HCT116 (cell line): Measurements from ENCODE around the gene AVPI1. TPM values are rescaled to one million over a fixed set of nuclear protein-coding genes. Genes with fewer than 3 reads are reported as not detected.

Experiments
- ATAC-seq: fragments of 200-7000 bp; cut with Tn5 transposase; 2 replicates; pipeline ENCODE4 v1.9.1; 2020; ENCODE audit warnings: mild to moderate bottlenecking, moderate library complexity
- BruUV-seq: library from RNA; stranded (reverse); fragments of 400-500 nt; replicated peaks from 2 replicates; lab custom pipeline; 2021; lab: Mats Ljungman, UMichigan
- CTCF ChIA-PET: fragments of 300-600 bp; sonication (Branson Sonifier 250); formaldehyde crosslinking; loops from one replicate; lab custom pipeline; 2021; ENCODE audit warnings: antibody characterized with exemption; lab: Charles Lee
- POLR2A ChIA-PET: fragments of 300-600, 350-600 bp; sonication (Branson Sonifier 250); formaldehyde crosslinking; loops from one replicate; lab custom pipeline; 2021; ENCODE audit warnings: antibody characterized with exemption; lab: Charles Lee
- RAD21 ChIA-PET, 2 experiments: fragments of 300-600 bp; sonication (Branson Sonifier 250); formaldehyde crosslinking; loops; one replicate each; lab custom pipeline; 2023; ENCODE audit warnings: low total read pairs in 2 of 2; ENCODE audit not compliant: uncharacterized antibody in 2 of 2, unreplicated experiment in 2 of 2, low non-redundant PET in 1 of 2; lab: Charles Lee
- DNase-seq: peaks from one replicate; pipeline ENCODE4 v3.0.0-alpha.2; 2010; ENCODE audit warnings: low read depth, low spot score
- H2AFZ ChIP-seq: fragments of 200-600 bp; shearing (Covaris generic), sonication (generic); 2 replicates; pipeline ENCODE4 v1.6.1; 2017; ENCODE audit warnings: low read depth, mixed run types, mixed read lengths, antibody characterized with exemption, low read length; ENCODE audit not compliant: poor library complexity, severe bottlenecking
- H3K27ac ChIP-seq: 2 replicates; pipeline ENCODE4 v1.5.1; 2012; ENCODE audit warnings: low read depth, low read length
- H3K27me3 ChIP-seq: fragments of 200-600 bp; sonication (generic); 2 replicates; pipeline ENCODE4 v1.6.1; 2016; ENCODE audit warnings: mixed run types, low read length, mixed read lengths; ENCODE audit not compliant: insufficient read depth
- H3K36me3 ChIP-seq, 2 experiments: fragments of 200-500 bp in 1 of 2; fragments of 200-600 bp in 1 of 2; sonication (Bioruptor generic) in 1 of 2; sonication (generic) in 1 of 2; 2 replicates each; pipeline versions ENCODE4 v1.5.1 to v1.6.1; 2014 to 2016; ENCODE audit warnings: low read length in 2 of 2, inconsistent platforms in 1 of 2, mixed read lengths in 1 of 2, mixed run types in 1 of 2; ENCODE audit not compliant: insufficient read depth in 2 of 2, control insufficient read depth in 1 of 2
- H3K4me1 ChIP-seq, 2 experiments: fragments of 200-600 bp in 1 of 2; sonication (generic) in 1 of 2; 2 replicates each; pipeline versions ENCODE4 v1.5.1 to v1.6.1; 2012 to 2017; ENCODE audit warnings: low read length in 2 of 2, inconsistent platforms in 1 of 2, mild to moderate bottlenecking in 1 of 2, mixed read lengths in 1 of 2, mixed run types in 1 of 2, moderate library complexity in 1 of 2; ENCODE audit not compliant: insufficient read depth in 2 of 2, control insufficient read depth in 1 of 2
- H3K4me2 ChIP-seq: fragments of 200-600 bp; sonication (generic); 2 replicates; pipeline ENCODE4 v1.6.1; 2017; ENCODE audit warnings: mixed run types, low read length, mixed read lengths
- H3K4me3 ChIP-seq, 2 experiments: fragments of 200-600 bp in 1 of 2; sonication (generic) in 1 of 2; replicated peaks in 1 of 2; 2 replicates each; pipeline ENCODE4 v1.5.1; 2011 to 2016; ENCODE audit warnings: low read length in 2 of 2, control low read depth in 1 of 2, low read depth in 1 of 2, mild to moderate bottlenecking in 1 of 2, mixed read lengths in 1 of 2, mixed run types in 1 of 2
- H3K79me2 ChIP-seq: fragments of 200-600 bp; sonication (generic); 2 replicates; pipeline ENCODE4 v1.6.1; 2017; ENCODE audit warnings: mild to moderate bottlenecking, mixed run types, low read length, moderate library complexity, mixed read lengths; ENCODE audit not compliant: insufficient read depth
- H3K9ac ChIP-seq: fragments of 200-600 bp; sonication (generic); 2 replicates; pipeline ENCODE4 v1.6.1; 2016; ENCODE audit warnings: low read length, mixed read lengths
- H3K9me2 ChIP-seq: fragments of 200-600 bp; sonication (generic), shearing (Covaris generic); 2 replicates; pipeline ENCODE4 v1.6.1; 2017; ENCODE audit warnings: mixed run types, mild to moderate bottlenecking, moderate library complexity; ENCODE audit not compliant: insufficient read depth
- H3K9me3 ChIP-seq, 2 experiments: fragments of 200-500 bp in 1 of 2; fragments of 200-600 bp in 1 of 2; sonication (Bioruptor generic) in 1 of 2; sonication (generic) in 1 of 2; 2 replicates each; pipeline ENCODE4 v1.6.1; 2014 to 2017; ENCODE audit warnings: low read length in 2 of 2, mixed read lengths in 2 of 2, inconsistent platforms in 1 of 2, low read depth in 1 of 2, mild to moderate bottlenecking in 1 of 2, mixed run types in 1 of 2, moderate library complexity in 1 of 2; ENCODE audit not compliant: control insufficient read depth in 1 of 2, insufficient read depth in 1 of 2
- H4K20me1 ChIP-seq: fragments of 200-600 bp; sonication (generic), shearing (Covaris generic); 2 replicates; pipeline ENCODE4 v1.6.1; 2017; ENCODE audit warnings: mixed run types, mild to moderate bottlenecking, moderate library complexity; ENCODE audit not compliant: insufficient read depth
- ATF3 ChIP-seq: IDR thresholded peaks from 2 replicates; pipeline ENCODE4 v1.6.1; 2012
- CEBPB ChIP-seq: IDR thresholded peaks from 2 replicates; pipeline ENCODE4 v1.6.1; 2012; ENCODE audit warnings: low read depth
- CTCF ChIP-seq, 3 experiments: fragments of 200-600 bp in 1 of 3; sonication (generic) in 1 of 3; IDR thresholded peaks in 2 of 3; conservative IDR thresholded peaks in 1 of 3; 2 replicates each; pipeline ENCODE4 v1.5.1; 2012 to 2017; ENCODE audit warnings: low read depth in 2 of 3, low read length in 2 of 3, antibody characterized with exemption in 1 of 3, borderline replicate concordance in 1 of 3, control low read depth in 1 of 3, mild to moderate bottlenecking in 1 of 3, mixed read lengths in 1 of 3, mixed run types in 1 of 3, moderate library complexity in 1 of 3; ENCODE audit not compliant: insufficient read depth in 1 of 3
- EZH2 ChIP-seq: fragments of 200-600 bp; sonication (generic); IDR thresholded peaks from 2 replicates; pipeline ENCODE4 v1.6.1; 2017; ENCODE audit warnings: antibody characterized with exemption, mixed run types
- EZH2phosphoT487 ChIP-seq: fragments of 200-600 bp; IDR thresholded peaks from 2 replicates; pipeline ENCODE4 v1.6.1; 2018; ENCODE audit warnings: antibody characterized with exemption, borderline replicate concordance
- MAX ChIP-seq: IDR thresholded peaks from 2 replicates; pipeline ENCODE4 v1.6.1; 2012
- POLR2A ChIP-seq: IDR thresholded peaks from 2 replicates; pipeline ENCODE4 v1.7.0; 2011; ENCODE audit warnings: borderline replicate concordance; ENCODE audit not compliant: insufficient read depth, insufficient read length; ENCODE audit errors: extremely low read depth
- RAD21 ChIP-seq: IDR thresholded peaks from 2 replicates; pipeline ENCODE4 v1.6.1; 2012; ENCODE audit warnings: low read depth, mild to moderate bottlenecking
- REST ChIP-seq: IDR thresholded peaks from 2 replicates; pipeline ENCODE4 v1.6.1; 2012; ENCODE audit warnings: low read depth
- SP1 ChIP-seq: IDR thresholded peaks from 2 replicates; pipeline ENCODE4 v1.6.1; 2012; ENCODE audit warnings: low read depth
- SRF ChIP-seq: IDR thresholded peaks from 2 replicates; pipeline ENCODE4 v1.6.1; 2012; ENCODE audit warnings: low read depth
- ZBTB33 ChIP-seq: IDR thresholded peaks from 2 replicates; pipeline ENCODE4 v1.6.1; 2011; ENCODE audit warnings: mild to moderate bottlenecking, low read length, moderate library complexity; ENCODE audit not compliant: insufficient replicate concordance; ENCODE audit errors: extremely low read depth
- ZFX ChIP-seq: fragments of 450-650 bp; IDR thresholded peaks from 2 replicates; pipeline ENCODE4 v1.6.1; 2017
- ZNF274 ChIP-seq: fragments of 200-500 bp; sonication (Bioruptor generic); IDR thresholded peaks from 2 replicates; pipeline ENCODE4 v1.6.1; 2014; ENCODE audit warnings: mild to moderate bottlenecking, low read depth, low read length, inconsistent platforms
- intact Hi-C: fragments of 100-400 bp; cut with micrococcal nuclease; formaldehyde crosslinking; loops from 2 replicates; pipeline ENCODE4 v1.10.0; 2022
- total RNA-seq: library from RNA; stranded (reverse); gene quantifications from one replicate; pipeline ENCODE4 v1.2.1, GENCODE V29; 2021; ENCODE audit not compliant: unreplicated experiment

AVPI1 gene
- total RNA-seq, 1 experiment from 2014 or later = 26.7 TPM

- TF ChIP-seq EZH2 (no peak), MAX (no peak), RAD21 (no peak), ZFX (no peak), ZNF274 (no peak), EZH2phosphoT487 (no peak), SRF (no peak), CTCF (IDR thresholded peaks at IDR 0.05 in 2 of 3, conservative IDR thresholded peaks at IDR 0.05 in 1 of 3; ENCODE audit: borderline replicate concordance in 1 of 3, insufficient read depth in 1 of 3, low read depth in 2 of 3, low read length in 2 of 3) (no peak), ZBTB33 (no peak), REST (no peak), CEBPB (no peak), ATF3 (no peak), POLR2A (no peak), SP1 (no peak)
- H3K27ac ChIP-seq = no peak overlapping the region
- H3K9ac ChIP-seq = no peak overlapping the region
- DNase-seq (no peak), ATAC-seq (no peak)
- intact Hi-C loops = no loop called here
- ChIA-PET POLR2A (no interaction called here), CTCF (no interaction called here), RAD21 (no interaction called here)
- no peaks in the 10 kb centered on the region for H3K27me3 ChIP-seq
- H3K4me3 ChIP-seq = no peak overlapping the region
- peaks cover 6% of the 10 kb centered on the region; the same call in 1 of the 2 replicates for H3K79me2 ChIP-seq
- H3K9me3 ChIP-seq = no peaks in the 10 kb centered on the region
- H3K36me3 ChIP-seq = no peaks in the 10 kb centered on the region
- H3K4me2 ChIP-seq = no peak overlapping the region
- no TSS peak for BruUV-seq
- no peak overlapping the region for H2AFZ ChIP-seq
- H4K20me1 ChIP-seq = no peaks in the 10 kb centered on the region
- H3K4me1 ChIP-seq = peaks cover 0 to 25% of the 10 kb centered on the region in 2 experiments; a peak in 3 of 4 replicates
- no peaks in the 10 kb centered on the region for H3K9me2 ChIP-seq
Measured at GRCh38 chr10:97629289-97629688, 57.8 kb downstream of the AVPI1 start.
